ENCODE data around the gene HERPUD1.

GRCh38 chr16:56916571-56917403, 15.2 kb upstream of the HERPUD1 start:
- no peak for TF ChIP-seq EZH2phosphoT487 (IDR thresholded peaks at IDR 0.05; ENCODE audit: low read length)
- no peak for TF ChIP-seq CTCF (IDR thresholded peaks at IDR 0.05; ENCODE audit: low read length)

Measured in MM.1S (cell line).